Measurements from ENCODE around the gene MSI2.

The MSI2 gene

GRCh38 chr17:57535249-57535966 lies 279.1 kb downstream of the MSI2 start:
- DNase-seq (ENCODE audit: low read depth in 1 of 2, low spot score in 1 of 2), result no peak

GRCh38 chr17:57536289-57536688 lies 280.0 kb downstream of the MSI2 start:
- no peak for DNase-seq (ENCODE audit: low read depth in 1 of 2, low spot score in 1 of 2)

GRCh38 chr17:57536789-57537523 lies 280.6 kb downstream of the MSI2 start:
- DNase-seq (ENCODE audit: low read depth in 1 of 2, low spot score in 1 of 2), result no peak

GRCh38 chr17:57537524-57538410 lies 281.4 kb downstream of the MSI2 start:
- no peak for DNase-seq (ENCODE audit: low read depth in 1 of 2, low spot score in 1 of 2)

- no peak for DNase-seq (ENCODE audit: low read depth in 1 of 2, low spot score in 1 of 2)
Observed at GRCh38 chr17:57538736-57539456, 282.6 kb downstream of the MSI2 start.

- no peak for DNase-seq (ENCODE audit: low read depth in 1 of 2, low spot score in 1 of 2)
Observed at GRCh38 chr17:57539529-57540301, 283.4 kb downstream of the MSI2 start.

- DNase-seq (ENCODE audit: low read depth in 1 of 2, low spot score in 1 of 2), result no peak
Observed at GRCh38 chr17:57540596-57540995, 284.3 kb downstream of the MSI2 start.

GRCh38 chr17:57541049-57541448 lies 284.7 kb downstream of the MSI2 start:
- no peak for DNase-seq (ENCODE audit: low read depth in 1 of 2, low spot score in 1 of 2)

GRCh38 chr17:57541472-57542394 lies 285.4 kb downstream of the MSI2 start:
- DNase-seq (ENCODE audit: low read depth in 1 of 2, low spot score in 1 of 2), result no peak

- DNase-seq (ENCODE audit: low read depth in 1 of 2, low spot score in 1 of 2), result no peak
Observed at GRCh38 chr17:57542510-57542909, 286.2 kb downstream of the MSI2 start.

GRCh38 chr17:57543230-57543629 lies 286.9 kb downstream of the MSI2 start:
- DNase-seq (ENCODE audit: low read depth in 1 of 2, low spot score in 1 of 2), result no peak

GRCh38 chr17:57544401-57544800 lies 288.1 kb downstream of the MSI2 start:
- DNase-seq (ENCODE audit: low read depth in 1 of 2, low spot score in 1 of 2), result no peak

- no peak for DNase-seq (ENCODE audit: low read depth in 1 of 2, low spot score in 1 of 2)
Observed at GRCh38 chr17:57544834-57545463, 288.6 kb downstream of the MSI2 start.

- no peak for DNase-seq (ENCODE audit: low read depth in 1 of 2, low spot score in 1 of 2)
Observed at GRCh38 chr17:57545731-57546342, 289.5 kb downstream of the MSI2 start.

- DNase-seq (ENCODE audit: low read depth in 1 of 2, low spot score in 1 of 2), result no peak
Observed at GRCh38 chr17:57548421-57549410, 292.4 kb downstream of the MSI2 start.

- no peak for DNase-seq (ENCODE audit: low read depth in 1 of 2, low spot score in 1 of 2)
Observed at GRCh38 chr17:57549468-57549867, 293.1 kb downstream of the MSI2 start.

GRCh38 chr17:57550016-57550415 lies 293.7 kb downstream of the MSI2 start:
- no peak for DNase-seq (ENCODE audit: low read depth in 1 of 2, low spot score in 1 of 2)

Measured in activated CD4-positive, alpha-beta T cell treated with anti-CD3 and anti-CD28 coated beads, Interleukin-2, amount 50 U/mL, for 24 hours (primary cell).